Tongue (tissue), 2 donors: ENCODE data around the gene FGF5. TPM values are rescaled to one million over a fixed set of nuclear protein-coding genes. Genes with fewer than 3 reads are reported as not detected.
A peak's percentile ranks its signal among the peaks of the same experiment; 100 is the strongest.
"Not testable (repeated sequence)": the region's sequence is repeated elsewhere in the genome, so short reads cannot be mapped to it uniquely, and the experiment has no call there.

Experiments used
- DNase-seq: peaks from one replicate; pipeline ENCODE4 v3.0.0-alpha.2; 2015
- total RNA-seq: library from RNA; depleted of rRNA; stranded (reverse); fragments of >200 nt; gene quantifications from one replicate; pipeline ENCODE4 v1.2.3, GENCODE V29; 2014

The FGF5 gene
- total RNA-seq, 1 donor from 2014 or later: not detected

- no peak for DNase-seq
These were observed 29.4 kb downstream of the FGF5 start for GRCh38 chr4:80295826-80296225.

- no peak for DNase-seq
These were observed 35.4 kb downstream of the FGF5 start for GRCh38 chr4:80301884-80302283.

- no peak for DNase-seq
These were observed 36.3 kb downstream of the FGF5 start for GRCh38 chr4:80302616-80303223.

GRCh38 chr4:80305466-80305865, 39.0 kb downstream of the FGF5 start:
- DNase-seq: no peak

GRCh38 chr4:80306260-80306659, 39.8 kb downstream of the FGF5 start:
- DNase-seq: no peak

GRCh38 chr4:80307183-80307735, 40.8 kb downstream of the FGF5 start:
- peak; percentile 56 for DNase-seq

GRCh38 chr4:80307774-80308465, 41.5 kb downstream of the FGF5 start:
- peak; percentile 20 for DNase-seq

- no peak for DNase-seq
These were observed 42.0 kb downstream of the FGF5 start for GRCh38 chr4:80308466-80308822.

- no peak for DNase-seq
These were observed 43.0 kb downstream of the FGF5 start for GRCh38 chr4:80309294-80310004.

GRCh38 chr4:80311130-80311529, 44.7 kb downstream of the FGF5 start:
- DNase-seq: no peak

- no peak for DNase-seq
These were observed 45.7 kb downstream of the FGF5 start for GRCh38 chr4:80312124-80312523.

- no peak for DNase-seq
These were observed 47.2 kb downstream of the FGF5 start for GRCh38 chr4:80313627-80314026.

GRCh38 chr4:80315848-80316247, 49.4 kb downstream of the FGF5 start:
- DNase-seq: not testable (repeated sequence)

- DNase-seq: no peak
These were observed 54.9 kb downstream of the FGF5 start for GRCh38 chr4:80321341-80321740.

- DNase-seq: no peak
These were observed 55.3 kb downstream of the FGF5 start for GRCh38 chr4:80321776-80322175.

GRCh38 chr4:80322716-80323115, 56.3 kb downstream of the FGF5 start:
- peak; percentile 11 for DNase-seq

- DNase-seq: no peak
These were observed 57.7 kb downstream of the FGF5 start for GRCh38 chr4:80324171-80324570.

GRCh38 chr4:80331693-80332092, 65.2 kb downstream of the FGF5 start:
- DNase-seq: no peak

- no peak for DNase-seq
These were observed 66.7 kb downstream of the FGF5 start for GRCh38 chr4:80333121-80333520.

- DNase-seq: no peak
These were observed 68.1 kb downstream of the FGF5 start for GRCh38 chr4:80334568-80334967.

GRCh38 chr4:80335226-80335553, 68.7 kb downstream of the FGF5 start:
- no peak for DNase-seq

GRCh38 chr4:80335554-80336358, 69.3 kb downstream of the FGF5 start, which contains the start of gene CFAP299:
Gene CFAP299, plus strand, starts transcription at chr4:80335730.
- peak; percentile 92 for DNase-seq
